Spleen (tissue), 7 donors: ENCODE measurements around the gene PMCH.

ENCODE experiments used
- POLR2A ChIP-seq, 3 donors: fragments of 450-650 bp; IDR thresholded peaks; one replicate each; pipeline ENCODE4 v1.5.1; 2017; ENCODE audit warnings: antibody characterized with exemption in 3 of 3, mild to moderate bottlenecking in 1 of 3
- POLR2AphosphoS5 ChIP-seq, 3 donors: sonication (generic); formaldehyde crosslinking; IDR thresholded peaks; one replicate each; pipeline ENCODE4 v1.5.1; 2017; ENCODE audit warnings: antibody characterized with exemption in 3 of 3
- TF ChIP-seq, protein P1 (sequence below), 11 experiments: fragments of 200-600 bp in 7 of 11; fragments of 450-650 bp in 4 of 11; sonication (generic) in 4 of 11; IDR thresholded peaks in 8 of 11; conservative IDR thresholded peaks in 3 of 11; 1 replicate in 7 of 11; 2 replicates in 4 of 11; pipeline versions ENCODE4 v1.4.0 to v1.8.0; 2016 to 2021; ENCODE audit warnings: antibody characterized with exemption in 11 of 11, inconsistent platforms in 4 of 11, mild to moderate bottlenecking in 1 of 11
- donor health status: DM: no; HTN: no; CAD: no; lungs with moderate emphysema.
- donor health status: DM: no; HTN: no; CAD: no.
- donor health status: DM: no; HTN: no; CAD: no.

DNA sequence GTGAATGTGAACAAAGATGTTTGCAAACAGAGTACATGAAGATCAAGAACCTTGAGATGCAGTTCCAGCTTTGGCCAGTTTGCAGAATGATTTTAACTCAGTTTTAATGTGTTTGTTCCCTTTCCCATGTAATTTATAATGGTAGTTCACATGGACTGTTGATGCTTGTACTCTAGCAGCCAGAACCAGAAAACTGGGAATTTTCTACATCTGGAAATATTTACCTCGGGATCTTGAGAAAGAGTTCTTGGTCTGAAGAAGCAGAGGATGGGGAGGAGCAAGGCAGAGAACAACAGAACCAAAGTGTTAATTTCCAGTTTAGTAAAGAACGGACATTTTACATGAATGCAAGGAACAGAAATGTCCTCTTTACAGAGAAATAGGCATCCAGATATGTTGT lies 37.0 kb upstream of the PMCH start:
- TF ChIP-seq POLR2A (IDR thresholded peaks at IDR 0.05) (no peak), POLR2AphosphoS5 (IDR thresholded peaks at IDR 0.05) (no peak)
- TF ChIP-seq, protein P1, sequence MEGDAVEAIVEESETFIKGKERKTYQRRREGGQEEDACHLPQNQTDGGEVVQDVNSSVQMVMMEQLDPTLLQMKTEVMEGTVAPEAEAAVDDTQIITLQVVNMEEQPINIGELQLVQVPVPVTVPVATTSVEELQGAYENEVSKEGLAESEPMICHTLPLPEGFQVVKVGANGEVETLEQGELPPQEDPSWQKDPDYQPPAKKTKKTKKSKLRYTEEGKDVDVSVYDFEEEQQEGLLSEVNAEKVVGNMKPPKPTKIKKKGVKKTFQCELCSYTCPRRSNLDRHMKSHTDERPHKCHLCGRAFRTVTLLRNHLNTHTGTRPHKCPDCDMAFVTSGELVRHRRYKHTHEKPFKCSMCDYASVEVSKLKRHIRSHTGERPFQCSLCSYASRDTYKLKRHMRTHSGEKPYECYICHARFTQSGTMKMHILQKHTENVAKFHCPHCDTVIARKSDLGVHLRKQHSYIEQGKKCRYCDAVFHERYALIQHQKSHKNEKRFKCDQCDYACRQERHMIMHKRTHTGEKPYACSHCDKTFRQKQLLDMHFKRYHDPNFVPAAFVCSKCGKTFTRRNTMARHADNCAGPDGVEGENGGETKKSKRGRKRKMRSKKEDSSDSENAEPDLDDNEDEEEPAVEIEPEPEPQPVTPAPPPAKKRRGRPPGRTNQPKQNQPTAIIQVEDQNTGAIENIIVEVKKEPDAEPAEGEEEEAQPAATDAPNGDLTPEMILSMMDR (IDR thresholded peaks at IDR 0.05 in 8 of 11, conservative IDR thresholded peaks at IDR 0.05 in 3 of 11) = no peak
